ENCODE measurements around the gene TCF21.
"Not testable (repeated sequence)": the region's sequence is repeated elsewhere in the genome, so short reads cannot be mapped to it uniquely, and the experiment has no call there.

The TCF21 gene

DNA sequence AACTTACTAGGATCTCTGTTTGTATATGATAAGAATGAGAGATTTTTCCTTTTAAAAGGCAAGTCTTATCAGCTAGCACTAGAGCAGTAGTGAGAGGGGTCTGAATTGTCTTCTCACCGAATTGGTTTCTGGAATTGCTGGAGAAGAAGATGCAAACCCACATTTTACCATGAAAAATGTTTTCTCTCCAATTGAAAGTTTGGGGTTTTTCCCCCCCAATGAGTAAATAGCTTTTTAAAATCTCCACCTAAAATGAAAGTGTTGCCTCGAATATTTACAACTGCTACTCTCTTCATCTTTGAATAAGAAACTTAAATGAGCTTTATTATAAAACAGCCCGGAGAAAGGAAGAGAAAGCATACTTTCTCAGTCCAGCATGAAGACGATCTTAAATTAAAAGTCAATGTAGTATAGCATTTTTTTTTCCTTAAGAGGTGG lies 1.8 kb downstream of the TCF21 start:
- DNase-seq = no peak

- DNase-seq = no peak
Measured at GRCh38 chr6:133891149-133891926, 2.4 kb downstream of the TCF21 start.

DNA sequence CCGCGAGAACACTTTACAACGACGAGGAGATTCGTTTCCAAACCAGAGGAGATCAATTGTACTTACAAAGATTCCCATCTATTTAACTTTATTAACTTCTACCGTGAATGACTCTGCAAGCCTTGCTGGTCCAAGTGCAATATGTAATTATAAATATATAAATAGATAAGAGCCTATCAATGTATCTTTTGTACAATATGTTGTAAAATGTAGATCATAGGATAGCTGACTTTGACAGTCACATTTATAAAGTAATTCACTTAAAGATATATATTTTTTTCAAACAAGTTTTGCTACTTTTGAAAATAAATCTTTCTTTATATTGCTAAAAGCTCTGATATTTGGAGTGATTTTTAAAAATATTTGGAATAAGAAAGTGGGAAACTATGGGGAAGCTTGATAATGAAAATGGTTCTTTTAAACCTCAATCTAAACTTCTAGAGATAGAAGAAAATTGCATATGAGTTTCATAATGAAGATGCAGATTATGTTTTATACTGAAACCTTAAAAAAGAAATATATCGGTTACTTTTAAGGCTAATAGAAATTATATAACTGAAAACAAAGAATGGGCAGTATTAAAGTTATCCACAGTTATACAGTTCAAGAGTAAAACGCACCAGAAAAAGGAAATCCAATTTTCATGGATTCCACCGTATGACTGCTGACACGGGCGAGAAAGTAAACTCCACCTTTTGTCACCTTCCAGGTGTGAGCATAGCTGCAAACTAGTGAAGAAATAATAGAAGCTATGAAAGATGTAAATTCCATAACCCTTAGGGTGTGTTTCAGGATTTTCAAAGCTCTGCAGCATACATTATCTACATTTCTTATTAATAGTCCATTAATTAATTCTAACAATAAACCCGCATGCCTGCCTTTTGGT lies 3.3 kb downstream of the TCF21 start:
- no peak for DNase-seq

GRCh38 chr6:133892813-133893691 lies 4.1 kb downstream of the TCF21 start:
- DNase-seq = no peak

- DNase-seq = no peak
Measured at GRCh38 chr6:133893946-133894345, 5.0 kb downstream of the TCF21 start.

DNA sequence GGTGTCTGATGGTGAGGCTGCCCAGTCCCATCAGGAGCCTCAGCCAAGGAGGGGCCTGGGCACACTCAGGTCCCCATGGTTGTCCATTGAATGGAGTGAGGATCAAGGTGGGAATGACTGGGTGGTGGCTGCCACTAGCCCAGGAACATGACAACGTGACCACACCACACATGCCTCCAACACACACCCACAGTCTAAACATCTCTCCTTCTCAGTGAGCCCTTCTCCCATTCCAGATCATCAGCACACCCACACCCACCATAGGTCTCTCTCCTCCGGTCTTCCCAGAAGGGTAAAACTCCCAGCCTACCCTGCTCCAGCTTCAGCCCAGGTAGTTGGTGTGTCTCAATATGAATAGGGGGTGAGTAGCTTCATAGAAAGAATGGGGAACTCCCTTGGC lies 5.5 kb downstream of the TCF21 start:
- DNase-seq = no peak

GRCh38 chr6:133894795-133895358 lies 6.0 kb downstream of the TCF21 start:
- no peak for DNase-seq

GRCh38 chr6:133895573-133896343 lies 6.8 kb downstream of the TCF21 start:
- no peak for DNase-seq

DNA sequence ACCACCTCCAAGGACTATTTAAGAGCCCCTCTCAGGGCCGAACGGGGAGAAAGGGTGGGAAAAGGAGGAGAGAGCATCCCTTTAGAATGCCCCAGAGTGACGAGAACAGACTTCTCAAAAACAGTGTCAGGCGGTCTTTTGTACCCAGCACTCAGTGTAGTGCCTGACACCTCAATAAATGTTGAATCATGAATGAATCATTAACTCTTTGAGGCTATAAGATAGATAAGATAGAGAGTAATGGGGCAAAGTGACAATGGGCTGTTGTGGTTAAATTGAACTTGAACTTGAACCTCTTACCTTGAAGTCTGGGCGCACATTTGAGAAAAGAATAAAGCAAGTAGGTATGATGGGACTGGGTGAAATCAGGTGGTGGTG lies 7.4 kb downstream of the TCF21 start:
- no peak for DNase-seq

- DNase-seq = no peak
Measured at GRCh38 chr6:133898263-133898662, 9.3 kb downstream of the TCF21 start.

DNA sequence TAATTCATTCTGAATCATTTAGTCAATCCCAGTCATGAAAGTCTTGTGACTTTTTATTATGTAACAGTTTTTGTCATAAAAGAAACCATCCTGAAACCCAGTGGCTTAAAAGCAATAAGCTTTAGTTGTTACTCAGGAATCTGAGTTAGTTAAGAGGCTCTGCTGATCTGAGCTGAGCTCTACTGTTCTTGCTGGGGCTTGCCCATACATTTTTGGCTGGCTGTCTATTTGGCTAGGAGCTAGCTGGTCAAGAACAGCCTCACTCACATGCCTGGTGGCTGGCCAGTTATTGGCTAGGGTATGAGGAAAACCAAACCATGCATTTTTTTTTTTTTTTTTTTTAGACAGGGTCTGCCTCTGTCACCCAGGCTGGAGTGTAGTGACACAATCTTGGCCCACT lies 10.6 kb downstream of the TCF21 start:
- DNase-seq = no peak

- no peak for DNase-seq
Measured at GRCh38 chr6:133903855-133904254, 14.9 kb downstream of the TCF21 start.

GRCh38 chr6:133906050-133906449 lies 17.1 kb downstream of the TCF21 start:
- DNase-seq = no peak

DNA sequence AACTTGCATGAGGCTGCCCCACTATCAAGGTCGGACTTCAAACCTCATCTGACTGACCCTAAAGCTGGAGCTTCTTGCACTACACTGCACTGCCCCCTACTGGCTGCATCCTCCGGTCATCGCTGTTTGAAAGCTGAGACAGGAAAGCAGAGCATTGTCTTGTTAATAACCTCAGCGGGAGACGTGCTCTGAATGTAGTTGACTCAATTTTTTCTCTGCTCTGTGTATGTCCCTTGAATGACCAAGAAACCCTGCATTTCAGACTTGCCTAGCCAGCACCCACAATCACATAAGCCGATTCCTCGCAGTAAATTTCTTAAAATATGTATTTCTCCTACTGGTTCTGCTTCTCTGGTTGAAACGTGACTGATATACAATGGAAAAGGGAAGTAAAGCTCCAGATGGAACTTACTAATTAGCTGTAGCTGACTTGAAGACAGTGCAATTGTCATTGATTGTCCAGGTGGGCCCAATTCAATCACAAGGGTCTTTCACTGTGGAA lies 27.8 kb downstream of the TCF21 start:
- peak; percentile 44 for DNase-seq

DNA sequence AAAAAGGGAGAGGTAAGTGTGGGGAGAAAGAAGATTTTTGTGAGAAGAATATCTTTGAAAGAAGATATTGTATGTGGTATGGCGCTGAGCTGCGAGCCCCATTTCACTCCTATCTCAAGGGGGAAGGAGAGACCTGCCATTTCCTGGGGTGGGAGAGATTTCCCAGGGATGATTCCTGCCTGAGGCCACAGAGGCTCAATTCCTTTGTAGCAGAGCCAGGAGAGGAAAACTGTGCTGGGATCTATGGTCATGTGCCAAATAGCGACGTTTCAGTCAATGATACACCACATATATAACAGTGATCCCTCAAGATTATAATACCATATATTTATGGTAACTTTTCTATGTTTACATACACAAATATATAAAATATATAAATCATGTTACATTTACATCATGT lies 28.9 kb downstream of the TCF21 start:
- DNase-seq = no peak

DNA sequence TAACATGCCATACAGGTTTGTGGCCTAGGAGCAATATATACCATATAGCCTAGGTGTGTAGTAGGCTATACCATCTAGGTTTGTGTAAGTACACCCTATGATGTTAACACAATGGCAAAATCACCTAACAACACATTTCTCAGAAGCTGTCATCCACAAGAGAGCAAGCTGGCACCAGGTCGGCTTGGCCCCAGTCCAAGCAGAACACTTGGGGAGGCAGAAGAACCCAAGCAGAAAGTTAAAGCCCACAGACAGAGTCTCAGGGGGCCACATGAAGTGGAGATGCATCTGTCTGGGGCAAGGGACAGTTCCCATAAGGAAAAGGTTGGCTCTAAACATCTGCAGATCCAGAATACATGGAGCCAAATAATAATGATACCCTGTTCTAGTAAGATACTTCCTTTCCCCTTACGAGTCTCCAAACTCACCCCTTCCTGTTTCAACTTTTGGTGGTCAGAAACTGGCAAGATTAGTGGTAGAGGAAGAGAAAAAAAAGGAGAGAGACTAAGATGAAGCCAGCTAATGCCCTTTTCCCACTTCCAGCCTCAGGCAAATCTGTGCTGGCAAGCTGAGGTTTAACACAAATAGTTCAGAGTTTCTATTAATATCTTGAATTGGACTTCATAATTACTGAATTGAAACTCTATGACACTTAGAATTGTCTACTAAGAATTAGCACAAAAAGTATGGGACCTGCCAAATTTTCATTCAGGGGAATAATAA lies 29.5 kb downstream of the TCF21 start:
- DNase-seq = no peak

DNA sequence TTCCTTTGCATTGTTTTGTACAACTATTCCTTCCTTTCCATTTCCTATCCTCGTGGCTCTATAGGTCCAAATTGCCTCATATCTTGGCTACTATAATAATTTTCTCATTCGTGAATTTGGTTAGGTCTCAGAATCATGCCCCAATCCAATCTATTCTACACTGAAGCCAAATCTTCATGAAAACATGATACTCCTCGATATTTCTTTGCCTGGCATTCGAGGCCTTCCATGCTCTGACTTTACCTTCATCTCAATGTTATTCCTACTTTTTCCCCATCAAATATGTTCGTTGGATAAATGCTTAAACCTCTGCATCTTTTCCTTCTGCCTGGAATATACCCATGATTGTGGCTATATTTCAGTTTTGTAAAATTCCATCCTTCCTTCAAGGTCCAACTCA lies 30.4 kb downstream of the TCF21 start:
- DNase-seq = no peak

- DNase-seq = peak; percentile 61
Measured at GRCh38 chr6:133921249-133921859, 32.4 kb downstream of the TCF21 start.

GRCh38 chr6:133923938-133924593 lies 35.2 kb downstream of the TCF21 start:
- no peak for DNase-seq

GRCh38 chr6:133931221-133931620 lies 42.3 kb downstream of the TCF21 start:
- not testable (repeated sequence) for DNase-seq

All from NCI-H1436 treated with DMSO at 0.1 percent for 48 hours (cell line).